HG03469 (cell line): Measurements from ENCODE around the gene RNF113A.
"Not testable (repeated sequence)": the region's sequence is repeated elsewhere in the genome, so short reads cannot be mapped to it uniquely, and the experiment has no call there.

Source experiments
- ATAC-seq: cut with Tn5 transposase; IDR thresholded peaks from one replicate; pipeline ENCODE4 v1.9.1; 2021; ENCODE audit warnings: mild to moderate bottlenecking, moderate library complexity, moderate number of reproducible peaks; ENCODE audit not compliant: unreplicated experiment

The RNF113A gene

DNA sequence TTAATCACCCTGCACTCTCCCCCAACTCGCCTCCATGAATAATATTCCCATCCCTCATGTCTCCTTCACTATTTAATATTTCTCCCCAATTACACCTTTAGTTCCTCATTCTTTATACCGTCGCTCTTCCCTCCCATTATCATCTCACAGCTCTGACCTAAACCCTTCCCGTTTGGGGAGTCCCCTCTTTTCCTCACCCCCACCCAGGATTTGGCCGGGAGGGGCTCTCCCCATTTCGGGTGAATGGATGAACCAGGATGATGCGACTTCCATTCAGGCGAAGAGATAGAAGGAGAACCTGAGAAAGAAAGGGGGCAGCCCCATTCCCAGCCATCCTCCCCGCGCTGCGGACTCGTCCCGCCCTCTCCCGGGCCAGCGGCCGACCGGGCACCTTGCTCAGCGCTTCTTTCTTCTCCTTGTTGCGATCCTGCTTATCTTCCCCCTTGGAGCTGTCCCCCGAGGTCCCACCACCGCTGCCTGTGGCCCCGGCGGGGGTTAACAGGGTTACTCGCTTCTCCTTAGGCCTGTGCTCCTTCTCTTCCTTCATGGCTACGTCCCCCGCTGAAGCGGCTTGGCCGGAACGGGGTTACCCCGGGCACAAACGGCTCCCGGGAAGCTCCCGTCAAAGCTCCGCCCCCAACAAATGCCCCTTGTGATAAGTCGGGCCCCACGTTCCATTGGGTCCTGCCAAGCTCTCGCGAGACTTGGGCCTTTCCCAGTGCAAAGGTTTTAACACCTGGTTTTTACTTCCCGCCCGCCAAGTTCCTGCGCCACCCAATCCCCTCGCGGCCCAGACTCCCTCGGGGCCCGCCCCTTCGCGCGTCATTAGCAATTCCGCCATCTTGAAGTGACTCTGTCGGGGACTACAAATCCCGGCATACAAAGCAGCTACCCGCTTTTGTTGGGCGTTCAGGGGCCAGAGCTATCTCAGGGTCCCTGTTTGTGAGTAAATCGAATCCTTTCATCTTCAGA is 18.9 kb downstream of the RNF113A start, which contains the start of gene UPF3B:
Gene UPF3B (minus strand): TSS at position 582 of the 972 bp plus-strand sequence. CDS start 35 bp downstream, at position 547.
- ATAC-seq: peak; percentile 82

DNA sequence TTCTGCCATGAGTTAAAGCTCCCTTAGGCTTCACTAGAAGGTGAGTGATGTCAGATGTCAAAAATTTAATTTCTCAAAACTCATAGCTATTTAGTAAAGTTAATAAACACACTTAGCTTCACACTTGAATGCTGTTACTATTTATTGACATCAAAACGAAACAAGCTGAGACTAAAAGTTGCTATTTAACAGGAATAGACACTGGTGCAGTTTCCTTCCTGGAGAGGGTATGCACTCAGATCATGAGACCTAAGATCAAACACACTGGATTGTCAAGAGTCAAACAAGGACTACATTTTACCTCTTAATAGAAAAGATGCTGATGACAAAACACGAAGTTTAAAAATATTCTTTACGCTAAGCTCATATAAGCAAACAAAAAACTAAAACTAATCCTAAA is 37.6 kb downstream of the RNF113A start:
- no peak for ATAC-seq

DNA sequence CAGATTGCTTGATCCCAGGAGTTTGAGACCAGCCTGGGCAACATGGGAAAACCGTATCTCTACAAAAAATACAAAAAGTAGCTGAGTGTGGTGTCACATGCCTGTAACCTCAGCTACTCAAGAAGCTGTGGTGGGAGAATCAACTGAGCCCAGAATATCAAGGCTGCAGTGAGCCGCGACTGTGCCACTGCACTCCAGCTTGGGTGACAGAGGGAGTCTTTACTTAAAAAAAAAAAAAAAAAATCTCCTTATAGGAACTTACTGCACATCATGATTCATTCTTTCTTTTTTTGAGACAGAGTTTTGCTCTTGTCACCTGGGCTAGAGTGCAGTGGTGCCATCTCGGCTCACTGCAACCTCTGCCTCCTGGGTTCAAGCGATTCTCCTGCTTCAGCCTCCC is 43.1 kb downstream of the RNF113A start:
- ATAC-seq: no peak

DNA sequence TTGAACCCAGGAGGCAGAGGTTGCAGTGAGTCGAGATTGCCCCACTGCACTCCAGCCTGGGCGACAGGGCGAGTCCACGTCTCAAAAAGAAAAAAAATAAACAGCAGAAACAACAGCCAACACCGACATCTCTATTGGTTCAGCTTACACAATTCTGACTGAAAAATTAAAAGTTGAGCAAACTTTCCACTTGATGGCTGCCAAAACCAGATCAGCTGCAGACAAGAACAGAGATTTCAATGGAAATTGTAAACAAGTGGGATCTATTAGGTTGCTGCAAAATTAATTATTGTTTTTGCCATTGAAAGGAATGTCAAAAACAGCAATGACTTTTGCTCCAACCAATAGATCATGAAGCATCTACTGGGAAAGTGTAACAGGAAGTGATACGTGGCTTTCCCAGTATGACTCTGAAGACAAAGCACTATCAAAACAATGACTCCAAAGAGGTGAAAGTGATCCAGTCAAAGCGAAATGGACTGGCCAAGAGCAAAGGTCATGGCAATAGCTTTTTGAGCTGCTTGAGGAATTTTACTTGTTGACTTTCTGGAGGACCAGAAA is 45.1 kb downstream of the RNF113A start:
- ATAC-seq: no peak

DNA sequence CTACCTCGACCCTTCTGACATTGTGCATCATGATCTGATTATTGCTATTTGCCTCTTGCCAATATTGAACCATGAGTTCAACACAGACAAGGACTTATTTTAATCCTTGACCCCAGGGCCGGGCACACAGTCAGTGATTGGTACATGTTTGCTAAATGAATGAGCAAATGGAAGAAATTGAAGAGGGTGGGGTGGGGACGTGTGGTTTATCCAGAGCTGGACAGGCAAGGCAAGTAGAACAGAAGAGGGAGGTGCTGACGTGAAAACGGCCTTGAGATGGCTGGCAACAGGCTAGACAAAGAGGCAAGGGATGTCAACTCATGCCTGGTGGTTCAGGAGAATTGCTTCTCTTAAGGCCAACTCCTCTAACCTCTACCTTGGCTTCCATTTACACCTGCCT is 47.3 kb downstream of the RNF113A start:
- not testable (repeated sequence) for ATAC-seq

DNA sequence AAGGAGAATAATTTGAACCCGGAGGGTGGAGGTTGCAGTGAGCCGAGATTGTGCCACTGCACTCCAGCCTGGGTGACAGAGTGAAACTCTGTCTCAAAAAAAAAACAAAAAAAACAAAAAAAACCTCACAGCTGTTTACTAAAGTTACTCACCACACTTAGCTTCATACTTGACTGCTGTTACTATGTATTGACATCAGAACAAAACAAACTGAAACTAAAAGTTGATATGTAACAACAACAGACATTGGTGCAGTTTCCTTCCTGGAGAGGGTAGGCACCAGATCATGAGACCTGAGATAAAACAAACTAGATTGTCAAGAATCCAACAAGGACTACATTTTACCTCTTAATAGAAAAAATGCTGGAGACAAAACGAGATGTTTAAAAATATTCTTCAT is 49.8 kb downstream of the RNF113A start:
- peak; percentile 91 for ATAC-seq
